Caco-2 (cell line): ENCODE data around the gene GRIN1. TPM values are rescaled to one million over a fixed set of nuclear protein-coding genes. Genes with fewer than 3 reads are reported as not detected.
A peak's percentile ranks its signal among the peaks of the same experiment; 100 is the strongest.

ENCODE experiments used
- BruUV-seq: library from RNA; stranded (reverse); fragments of 400-500 nt; replicated peaks from 2 replicates; lab custom pipeline; 2021; lab: Mats Ljungman, UMichigan
- CTCF ChIA-PET: fragments of 300-600 bp; sonication (Branson Sonifier 250); formaldehyde crosslinking; loops from one replicate; lab custom pipeline; 2022; ENCODE audit warnings: antibody characterized with exemption; lab: Charles Lee
- POLR2A ChIA-PET: fragments of 300-600 bp; sonication (Branson Sonifier 250); formaldehyde crosslinking; loops from one replicate; lab custom pipeline; 2022; ENCODE audit warnings: antibody characterized with exemption; lab: Charles Lee
- DNase-seq, 2 experiments: peaks; one replicate each; pipeline versions ENCODE4 v3.0.0 to v3.0.0-alpha.2; 2020 to 2022
- H3K27me3 ChIP-seq: replicated peaks from 2 replicates; pipeline ENCODE4 v1.6.0; 2011; ENCODE audit warnings: low read length; ENCODE audit not compliant: control insufficient read depth, insufficient read depth
- H3K36me3 ChIP-seq: 2 replicates; pipeline ENCODE4 v1.5.1; 2011; ENCODE audit warnings: low read length; ENCODE audit not compliant: control insufficient read depth, insufficient read depth
- H3K4me1 ChIP-seq: fragments of 250-450 bp; sonication (Bioruptor Pico); 2 replicates; pipeline ENCODE4 v1.5.1; 2020; ENCODE audit warnings: mild to moderate bottlenecking
- H3K4me3 ChIP-seq: 2 replicates; pipeline ENCODE4 v1.5.1; 2011; ENCODE audit warnings: low read depth, mild to moderate bottlenecking, control low read depth, low read length
- H3K9me3 ChIP-seq: fragments of 250-450 bp; sonication (Bioruptor Pico); 2 replicates; pipeline ENCODE4 v1.5.1; 2020; ENCODE audit warnings: mild to moderate bottlenecking, moderate library complexity
- H3K27ac Mint-ChIP-seq: one replicate; pipeline ENCODE4 v1.8.0; 2022; ENCODE audit warnings: mixed read lengths; ENCODE audit not compliant: unreplicated experiment
- H3K27me3 Mint-ChIP-seq: one replicate; pipeline ENCODE4 v1.8.0; 2022; ENCODE audit warnings: mixed read lengths; ENCODE audit not compliant: insufficient read depth, unreplicated experiment
- H3K36me3 Mint-ChIP-seq: one replicate; pipeline ENCODE4 v1.8.0; 2022; ENCODE audit warnings: mild to moderate bottlenecking, mixed read lengths; ENCODE audit not compliant: insufficient read depth, unreplicated experiment
- H3K4me1 Mint-ChIP-seq: one replicate; pipeline ENCODE4 v1.8.0; 2022; ENCODE audit warnings: low read depth, mixed read lengths; ENCODE audit not compliant: unreplicated experiment
- H3K4me3 Mint-ChIP-seq: one replicate; pipeline ENCODE4 v1.8.0; 2022; ENCODE audit warnings: mild to moderate bottlenecking, moderate library complexity, mixed read lengths; ENCODE audit not compliant: unreplicated experiment
- H3K9me3 Mint-ChIP-seq: one replicate; pipeline ENCODE4 v1.8.0; 2022; ENCODE audit warnings: mixed read lengths; ENCODE audit not compliant: unreplicated experiment
- intact Hi-C: fragments of 100-400 bp; cut with micrococcal nuclease; formaldehyde crosslinking; loops from one replicate; pipeline ENCODE4 v1.10.0; 2022; ENCODE audit not compliant: unreplicated experiment
- total RNA-seq: library from RNA; stranded (reverse); gene quantifications from 2 replicates; pipeline ENCODE4 v1.2.3, GENCODE V29; 2022
- TF ChIP-seq, protein P1 (sequence below), 2 experiments: fragments of 200-600 bp in 1 of 2; IDR thresholded peaks; 1 replicate in 1 of 2; 2 replicates in 1 of 2; pipeline versions ENCODE4 v1.5.1 to v1.8.0; 2011 to 2022; ENCODE audit warnings: antibody characterized with exemption in 1 of 2, control low read depth in 1 of 2, inconsistent platforms in 1 of 2, low read depth in 1 of 2, low read length in 1 of 2, mild to moderate bottlenecking in 1 of 2, moderate library complexity in 1 of 2; ENCODE audit not compliant: insufficient read depth in 1 of 2, severe bottlenecking in 1 of 2, unreplicated experiment in 1 of 2

Gene GRIN1
- total RNA-seq, 1 experiment from 2014 or later: 3.7 TPM

DNA sequence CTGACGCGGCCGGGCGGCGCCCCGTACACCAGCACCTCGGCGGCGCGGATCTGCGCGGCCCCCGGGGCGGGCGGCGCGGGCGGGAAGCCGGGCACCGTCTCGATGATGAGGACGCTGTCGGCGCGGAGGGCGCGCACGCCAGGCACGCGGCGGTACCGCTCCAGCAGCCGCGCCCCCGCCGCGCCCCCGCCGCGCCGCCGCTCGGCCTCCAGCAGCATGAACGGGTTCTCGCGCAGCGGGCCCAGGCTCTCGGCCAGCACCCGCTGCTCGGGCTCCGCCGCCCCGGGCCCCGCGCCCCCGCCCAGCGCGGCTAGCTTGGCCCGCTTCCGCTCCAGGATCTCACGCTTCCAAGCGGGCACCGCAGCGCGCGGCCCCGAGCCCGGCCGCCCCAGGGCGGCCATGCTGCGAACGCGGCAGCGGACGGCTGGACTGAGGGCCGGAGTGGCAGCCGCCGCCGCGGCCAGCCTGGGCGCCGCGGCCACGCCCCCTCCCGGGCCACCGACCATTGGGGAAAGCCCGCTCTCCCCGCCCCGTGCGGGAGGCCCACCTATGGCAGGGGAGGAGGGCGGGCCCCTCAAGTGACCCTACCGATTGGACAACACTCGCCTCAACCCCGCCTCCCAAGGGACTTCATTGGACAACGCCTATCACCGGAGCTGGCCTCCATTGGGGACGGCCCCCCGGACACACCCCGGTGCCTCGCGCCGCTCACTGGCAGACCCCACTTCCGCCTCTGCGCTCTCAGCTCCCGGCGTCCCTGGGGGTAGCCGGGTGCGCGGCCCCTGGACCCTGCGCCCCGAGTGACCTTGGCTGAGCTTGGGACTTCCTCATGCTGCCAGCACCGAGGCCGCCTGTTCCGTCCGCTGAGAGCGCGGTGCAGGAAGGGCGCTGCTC is 61.6 kb downstream of the GRIN1 start, which contains the start of gene TPRN:
TPRN (minus strand) TSS at position 431 of the 894 bp plus-strand sequence; CDS start at position 401, 30 bp downstream.
- Histone ChIP-seq H3K27me3 (no peaks in the 10 kb centered on the region), H3K36me3 (no peaks in the 10 kb centered on the region), H3K4me3 (peak within 1 kb of the TSS; percentile 80), H3K4me1 (peaks cover 37% of the 10 kb centered on the region), H3K9me3 (no peaks in the 10 kb centered on the region)
- DNase-seq: peak; percentile 100
- no peaks in the 10 kb centered on the region for H3K27me3 Mint-ChIP-seq
- BruUV-seq: no TSS peak
- intact Hi-C loops: loop anchor here (1.0 to 5.0 kb wide), 3 partner anchors 11 to 37 kb away; no protein-coding TSS in a partner anchor
- TF ChIP-seq, protein P1, sequence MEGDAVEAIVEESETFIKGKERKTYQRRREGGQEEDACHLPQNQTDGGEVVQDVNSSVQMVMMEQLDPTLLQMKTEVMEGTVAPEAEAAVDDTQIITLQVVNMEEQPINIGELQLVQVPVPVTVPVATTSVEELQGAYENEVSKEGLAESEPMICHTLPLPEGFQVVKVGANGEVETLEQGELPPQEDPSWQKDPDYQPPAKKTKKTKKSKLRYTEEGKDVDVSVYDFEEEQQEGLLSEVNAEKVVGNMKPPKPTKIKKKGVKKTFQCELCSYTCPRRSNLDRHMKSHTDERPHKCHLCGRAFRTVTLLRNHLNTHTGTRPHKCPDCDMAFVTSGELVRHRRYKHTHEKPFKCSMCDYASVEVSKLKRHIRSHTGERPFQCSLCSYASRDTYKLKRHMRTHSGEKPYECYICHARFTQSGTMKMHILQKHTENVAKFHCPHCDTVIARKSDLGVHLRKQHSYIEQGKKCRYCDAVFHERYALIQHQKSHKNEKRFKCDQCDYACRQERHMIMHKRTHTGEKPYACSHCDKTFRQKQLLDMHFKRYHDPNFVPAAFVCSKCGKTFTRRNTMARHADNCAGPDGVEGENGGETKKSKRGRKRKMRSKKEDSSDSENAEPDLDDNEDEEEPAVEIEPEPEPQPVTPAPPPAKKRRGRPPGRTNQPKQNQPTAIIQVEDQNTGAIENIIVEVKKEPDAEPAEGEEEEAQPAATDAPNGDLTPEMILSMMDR (IDR thresholded peaks at IDR 0.05; ENCODE audit: insufficient read depth in 1 of 2, low read depth in 1 of 2, low read length in 1 of 2, severe bottlenecking in 1 of 2, unreplicated experiment in 1 of 2): no peak
- peaks cover 28% of the 10 kb centered on the region for H3K36me3 Mint-ChIP-seq
- peaks cover under 1% of the 10 kb centered on the region for H3K4me1 Mint-ChIP-seq
- ChIA-PET CTCF (interaction anchor here (0.7 to 1.2 kb wide), 10 partner anchors 10 to 154 kb away, joined by 3 to 12 read pairs (median 4); partner anchors contain the start of genes ANAPC2, SSNA1 and TUBB4B), POLR2A (interaction anchor here (0.5 to 2.0 kb wide), 14 partner anchors 8 to 401 kb away, joined by 3 to 21 read pairs (median 4); partner anchors contain the start of genes ANAPC2, EXD3, MAN1B1 and NOXA1)
- H3K27ac Mint-ChIP-seq: peak within 1 kb of the TSS; percentile 64
- no peaks in the 10 kb centered on the region for H3K9me3 Mint-ChIP-seq
- peak within 1 kb of the TSS; percentile 78 for H3K4me3 Mint-ChIP-seq

DNA sequence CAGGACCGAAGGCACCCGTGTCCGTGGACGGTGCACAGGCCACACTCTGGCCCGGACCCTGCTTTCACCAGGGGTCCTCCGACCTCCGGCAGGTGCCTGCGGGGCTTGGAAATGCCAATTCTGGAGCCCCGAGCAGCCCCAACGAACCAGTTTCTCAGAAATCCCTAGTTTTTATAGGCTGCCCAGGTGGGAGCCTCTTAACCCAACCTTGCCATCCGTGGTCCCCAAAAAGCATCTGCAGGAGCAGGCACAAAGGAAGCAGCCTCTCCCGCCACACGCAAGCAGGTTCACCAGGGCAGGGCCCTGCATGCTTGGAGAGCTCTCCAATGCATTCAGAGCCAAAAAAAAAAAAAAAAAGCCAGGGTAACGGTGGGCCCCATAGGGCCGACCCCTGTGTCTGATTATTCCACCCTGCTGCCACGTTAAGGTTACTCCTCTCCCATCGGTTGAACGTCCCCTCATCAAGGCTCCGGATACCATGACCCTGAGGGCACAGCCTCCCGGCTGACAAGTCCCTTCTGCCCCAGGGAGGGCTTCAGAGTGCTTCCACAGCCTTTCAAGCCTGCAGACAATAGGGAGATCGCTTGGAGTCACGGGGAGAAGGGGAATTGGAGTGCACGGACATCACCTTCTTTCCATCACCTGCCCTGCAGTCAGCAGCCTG is 62.4 kb downstream of the GRIN1 start:
- TF ChIP-seq, protein P1 (IDR thresholded peaks at IDR 0.05; ENCODE audit: insufficient read depth in 1 of 2, low read depth in 1 of 2, low read length in 1 of 2, severe bottlenecking in 1 of 2, unreplicated experiment in 1 of 2): no peak
- Histone ChIP-seq H3K27me3 (no peaks in the 10 kb centered on the region), H3K4me1 (peaks cover 38% of the 10 kb centered on the region), H3K9me3 (no peaks in the 10 kb centered on the region), H3K36me3 (no peaks in the 10 kb centered on the region), H3K4me3 (peak overlapping the region; percentile 80)
- H3K27me3 Mint-ChIP-seq: no peaks in the 10 kb centered on the region
- peaks cover under 1% of the 10 kb centered on the region for H3K4me1 Mint-ChIP-seq
- intact Hi-C loops: loop anchor here (5.0 kb wide), 1 partner anchor 36 kb away; no protein-coding TSS in a partner anchor
- peak overlapping the region; percentile 78 for H3K4me3 Mint-ChIP-seq
- DNase-seq: no peak
- ChIA-PET CTCF (interaction anchor here (0.7 to 1.2 kb wide), 10 partner anchors 10 to 155 kb away, joined by 3 to 12 read pairs (median 4); partner anchors contain the start of genes ANAPC2, SSNA1 and TUBB4B), POLR2A (interaction anchor here (0.5 to 2.0 kb wide), 13 partner anchors 12 to 401 kb away, joined by 3 to 21 read pairs (median 5); partner anchors contain the start of genes ANAPC2, EXD3, MAN1B1 and NOXA1)
- H3K9me3 Mint-ChIP-seq: no peaks in the 10 kb centered on the region
- BruUV-seq: no TSS peak
- H3K27ac Mint-ChIP-seq: peak overlapping the region; percentile 64
- peaks cover 36% of the 10 kb centered on the region for H3K36me3 Mint-ChIP-seq

DNA sequence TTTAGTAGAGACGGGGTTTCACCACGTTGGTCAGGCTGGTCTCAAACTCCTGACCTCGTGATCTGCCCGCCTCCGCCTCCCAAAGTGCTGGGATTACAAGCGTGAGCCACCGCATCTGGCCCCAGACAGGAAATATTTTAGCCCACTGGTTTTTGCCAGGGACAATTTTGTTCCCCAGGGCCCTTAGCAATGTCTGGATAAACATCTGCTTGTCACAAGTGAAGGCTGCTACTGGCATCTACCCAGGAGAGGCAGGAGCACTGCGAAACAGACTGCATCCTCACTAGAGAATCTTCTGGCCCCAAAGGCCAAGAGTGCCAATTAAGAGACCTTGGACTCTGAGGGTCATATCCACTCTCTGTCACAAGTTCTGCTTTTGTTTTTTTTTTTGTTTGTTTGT is 64.0 kb downstream of the GRIN1 start:
- Mint-ChIP-seq H3K27ac (no peak overlapping the region), H3K4me3 (no peak overlapping the region), H3K36me3 (peaks cover 46% of the 10 kb centered on the region), H3K4me1 (peaks cover 12% of the 10 kb centered on the region), H3K27me3 (no peaks in the 10 kb centered on the region), H3K9me3 (no peaks in the 10 kb centered on the region)
- Histone ChIP-seq H3K27me3 (no peaks in the 10 kb centered on the region), H3K9me3 (no peaks in the 10 kb centered on the region), H3K36me3 (no peaks in the 10 kb centered on the region), H3K4me3 (no peak overlapping the region), H3K4me1 (peaks cover 36% of the 10 kb centered on the region)
- intact Hi-C loops: loop anchor here (5.0 kb wide), 1 partner anchor 34 kb away; no protein-coding TSS in a partner anchor
- BruUV-seq: no TSS peak
- POLR2A ChIA-PET: no interaction called here
- TF ChIP-seq, protein P1 (IDR thresholded peaks at IDR 0.05; ENCODE audit: insufficient read depth in 1 of 2, low read depth in 1 of 2, low read length in 1 of 2, severe bottlenecking in 1 of 2, unreplicated experiment in 1 of 2): no peak
- CTCF ChIA-PET: no interaction called here
- DNase-seq: no peak
